Activated naive CD4-positive, alpha-beta T cell treated with anti-CD3 and anti-CD28 coated beads, Interleukin-2, amount 50 U/mL, for 72 hours (primary cell): Measurements from ENCODE around the gene CLIP1. TPM values are rescaled to one million over a fixed set of nuclear protein-coding genes. Genes with fewer than 3 reads are reported as not detected.
"Not testable (repeated sequence)": the region's sequence is repeated elsewhere in the genome, so short reads cannot be mapped to it uniquely, and the experiment has no call there.

Experiments
- ATAC-seq, 2 donors: fragments of 150-1000 bp; cut with Tn5 transposase; 2 replicates each; pipeline ENCODE4 v1.10.0; 2021; ENCODE audit warnings: mild to moderate bottlenecking in 2 of 2, moderate library complexity in 2 of 2
- DNase-seq, 2 donors: peaks; one replicate each; pipeline ENCODE4 v3.0.0; 2021 to 2022; ENCODE audit warnings: low spot score in 2 of 2
- H3K27ac Mint-ChIP-seq, 2 donors: one replicate each; pipeline ENCODE4 v1.8.0; 2022; ENCODE audit warnings: mild to moderate bottlenecking in 2 of 2, mixed read lengths in 2 of 2
- H3K36me3 Mint-ChIP-seq, 2 donors: one replicate each; pipeline ENCODE4 v1.8.0; 2022; ENCODE audit warnings: mixed read lengths in 2 of 2
- H3K9me3 Mint-ChIP-seq, 2 donors: one replicate each; pipeline ENCODE4 v1.8.0; 2022; ENCODE audit warnings: mixed read lengths in 2 of 2
- total RNA-seq, 2 donors: library from RNA; stranded (reverse); gene quantifications; one replicate each; pipeline ENCODE4 v1.2.3, GENCODE V29; 2022

The CLIP1 gene
- total RNA-seq: 10 to 100 TPM; 40.7 to 69.0 TPM

DNA sequence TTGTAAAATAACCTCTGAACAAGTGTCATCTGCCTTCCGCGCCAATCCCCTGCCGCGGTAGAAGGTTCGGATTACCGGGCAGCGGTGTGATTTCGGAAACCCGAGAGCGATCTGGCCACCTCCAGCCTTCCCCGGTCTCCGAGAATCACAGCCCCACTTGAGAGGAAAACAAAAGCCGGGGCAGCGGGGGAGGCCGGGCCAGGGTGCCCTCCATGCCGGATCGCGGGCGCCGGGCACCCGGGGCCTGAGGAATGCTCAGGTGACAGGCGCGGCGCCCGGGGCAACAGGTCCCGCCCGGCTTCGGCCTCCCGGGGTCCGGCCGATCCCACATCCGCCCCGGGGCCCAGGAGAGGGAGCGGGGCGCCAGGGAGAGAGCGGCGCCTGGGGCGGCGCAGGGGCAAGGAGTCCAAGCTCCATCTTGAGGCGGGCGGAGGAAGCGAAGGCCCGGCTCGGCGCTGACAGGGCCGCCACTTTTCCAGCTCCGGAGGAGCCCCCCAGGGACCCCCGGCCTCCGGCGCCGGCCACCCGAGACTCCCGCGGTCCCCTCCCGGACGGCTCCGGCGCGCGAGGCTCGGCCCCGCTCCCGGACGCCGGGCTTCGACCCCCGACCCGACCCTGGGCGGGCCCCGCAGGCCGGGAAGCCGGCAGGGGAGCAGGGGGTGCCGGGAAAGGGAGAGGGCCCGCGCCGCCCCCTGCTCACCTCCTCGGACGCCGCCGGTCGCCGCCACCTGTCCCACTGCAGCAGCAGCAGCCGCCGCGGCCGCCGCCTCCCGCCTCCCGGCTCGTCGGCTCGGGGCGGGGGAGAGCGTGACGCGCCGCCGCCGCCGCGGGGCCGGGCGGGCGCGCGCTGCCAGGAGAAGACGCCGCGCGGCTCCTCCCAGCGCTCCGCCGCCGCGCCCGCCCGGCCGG lies at the start of gene CLIP1:
CLIP1 (minus strand) TSS at position 849 of the 909 bp plus-strand sequence. CDS start 42,217 bp downstream, outside the sequence.
- no peaks in the 10 kb centered on the region for H3K9me3 Mint-ChIP-seq

DNA sequence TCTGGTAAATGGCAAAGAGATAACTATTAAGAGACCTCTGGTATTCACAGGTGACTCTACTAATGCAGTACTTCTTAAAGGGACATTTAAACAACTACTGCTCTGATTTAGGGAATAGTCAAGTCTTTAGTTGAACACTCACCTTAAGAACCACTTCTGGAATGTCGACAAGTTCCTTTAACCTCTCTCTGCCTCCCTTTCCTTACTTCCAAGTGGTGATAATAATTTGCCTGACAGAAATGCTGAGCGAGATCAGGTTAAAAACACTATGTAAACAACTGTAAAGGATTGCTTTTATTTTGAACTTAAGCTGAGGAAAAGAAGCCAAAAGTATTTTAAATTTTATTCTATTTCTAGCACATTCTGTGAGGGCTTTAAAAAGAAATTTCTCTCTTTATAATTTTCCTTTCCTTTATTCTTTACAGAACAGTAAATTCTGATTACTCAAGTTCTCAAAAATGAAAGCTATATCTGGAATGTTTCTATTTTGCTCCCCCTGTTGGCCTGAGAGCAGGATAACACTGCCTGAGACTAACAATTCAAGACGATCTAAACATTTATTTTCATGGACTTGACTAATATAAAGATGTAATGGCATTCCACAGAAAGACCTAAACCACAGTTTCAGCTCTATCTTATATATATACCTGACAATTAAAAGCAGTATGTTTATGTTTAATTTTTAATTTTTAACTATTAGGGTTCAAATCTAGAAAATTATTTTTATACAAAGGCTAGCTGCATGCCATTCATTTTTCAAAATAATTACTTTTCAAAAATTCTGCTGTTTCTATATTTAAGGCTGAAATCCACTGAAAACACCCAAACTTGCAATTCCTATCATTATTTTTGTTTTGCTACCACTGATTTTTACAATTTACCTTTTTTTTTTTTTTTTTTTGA lies 49.1 kb upstream of the CLIP1 start:
- H3K27ac Mint-ChIP-seq: no peak overlapping the region
- no peaks in the 10 kb centered on the region for H3K9me3 Mint-ChIP-seq
- no peak for ATAC-seq

More for the DNA sequence above, at the start of gene CLIP1:
- peak; percentile 78 for ATAC-seq
- peak within 1 kb of the TSS; percentile 91 to 97 for H3K27ac Mint-ChIP-seq
- H3K36me3 Mint-ChIP-seq: peaks cover 6% of the 10 kb centered on the region in 2 donors
- DNase-seq: peak; percentile 64 to 76

DNA sequence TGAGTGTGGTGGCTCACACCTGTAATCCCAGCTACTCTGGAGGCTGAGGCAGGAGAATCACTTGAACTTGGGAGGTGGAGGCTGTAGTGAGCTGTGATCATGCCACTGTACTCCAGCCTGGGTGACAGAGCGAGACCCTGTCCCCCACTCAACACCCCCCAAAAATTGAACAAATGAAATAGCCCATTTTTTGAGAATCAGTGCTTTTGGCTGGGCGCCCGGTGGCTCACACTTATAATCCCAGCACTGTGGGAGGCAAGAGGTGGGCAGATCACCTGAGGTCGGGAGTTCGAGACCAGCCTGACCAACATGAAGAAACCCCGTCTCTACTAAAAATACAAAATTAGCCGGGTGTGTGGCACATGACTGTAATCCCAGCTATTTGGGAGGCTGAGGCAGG lies 48.1 kb upstream of the CLIP1 start:
- not testable (repeated sequence) for H3K9me3 Mint-ChIP-seq, H3K27ac Mint-ChIP-seq, DNase-seq, ATAC-seq
- H3K36me3 Mint-ChIP-seq: peaks cover 10 to 22% of the 10 kb centered on the region in 2 donors

More for the DNA sequence above, 49.1 kb upstream of the CLIP1 start:
- H3K36me3 Mint-ChIP-seq: peaks cover 20 to 32% of the 10 kb centered on the region in 2 donors
- peak in 1 of 2 donors; percentile 25 for DNase-seq

DNA sequence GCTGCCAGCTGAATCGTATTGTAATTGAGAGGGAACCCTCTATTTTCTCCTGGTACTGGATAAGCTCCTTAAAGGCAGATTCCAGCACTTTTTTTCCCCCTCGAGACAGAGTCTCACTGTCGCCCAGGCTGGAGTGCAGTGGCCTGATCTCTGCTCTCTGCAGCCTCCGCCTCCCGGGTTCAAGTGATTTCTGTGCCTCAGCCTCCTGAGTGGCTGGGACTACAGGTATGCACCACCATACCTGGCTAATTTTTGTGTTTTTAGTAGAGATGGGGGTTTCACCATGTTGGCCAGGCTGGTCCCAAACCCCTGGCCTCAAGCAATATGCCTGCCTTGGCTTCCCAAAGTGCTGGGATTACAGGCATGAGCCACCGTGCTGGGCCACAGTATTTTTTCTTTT lies 47.4 kb upstream of the CLIP1 start:
- not testable (repeated sequence) for DNase-seq, H3K9me3 Mint-ChIP-seq, ATAC-seq
- Mint-ChIP-seq H3K27ac (peak overlapping the region in 1 of 2 donors; percentile 55), H3K36me3 (peaks cover 6 to 16% of the 10 kb centered on the region in 2 donors)

DNA sequence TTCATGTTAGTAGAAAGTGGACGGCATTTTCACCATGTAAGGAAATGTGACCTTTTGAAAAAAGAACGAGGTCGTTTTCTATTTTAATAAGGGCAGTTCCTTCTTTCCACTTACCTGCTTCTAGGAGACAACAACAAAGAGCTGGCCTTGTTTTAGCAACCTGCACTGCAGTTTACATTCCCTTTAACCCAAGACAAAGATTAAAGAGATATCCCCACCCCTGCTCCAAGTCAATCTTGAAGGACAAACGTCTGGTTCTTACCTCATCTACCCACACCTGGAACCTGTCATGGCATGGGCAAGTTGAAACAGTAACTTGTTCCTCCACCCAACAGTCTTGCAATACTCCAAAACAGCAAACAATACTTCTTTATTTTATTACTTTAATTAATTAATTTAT lies 45.5 kb upstream of the CLIP1 start:
- peak overlapping the region in 1 of 2 donors; percentile 12 for H3K27ac Mint-ChIP-seq
- H3K36me3 Mint-ChIP-seq: no peaks in the 10 kb centered on the region
- no peak for DNase-seq
- H3K9me3 Mint-ChIP-seq: no peaks in the 10 kb centered on the region
- no peak for ATAC-seq

DNA sequence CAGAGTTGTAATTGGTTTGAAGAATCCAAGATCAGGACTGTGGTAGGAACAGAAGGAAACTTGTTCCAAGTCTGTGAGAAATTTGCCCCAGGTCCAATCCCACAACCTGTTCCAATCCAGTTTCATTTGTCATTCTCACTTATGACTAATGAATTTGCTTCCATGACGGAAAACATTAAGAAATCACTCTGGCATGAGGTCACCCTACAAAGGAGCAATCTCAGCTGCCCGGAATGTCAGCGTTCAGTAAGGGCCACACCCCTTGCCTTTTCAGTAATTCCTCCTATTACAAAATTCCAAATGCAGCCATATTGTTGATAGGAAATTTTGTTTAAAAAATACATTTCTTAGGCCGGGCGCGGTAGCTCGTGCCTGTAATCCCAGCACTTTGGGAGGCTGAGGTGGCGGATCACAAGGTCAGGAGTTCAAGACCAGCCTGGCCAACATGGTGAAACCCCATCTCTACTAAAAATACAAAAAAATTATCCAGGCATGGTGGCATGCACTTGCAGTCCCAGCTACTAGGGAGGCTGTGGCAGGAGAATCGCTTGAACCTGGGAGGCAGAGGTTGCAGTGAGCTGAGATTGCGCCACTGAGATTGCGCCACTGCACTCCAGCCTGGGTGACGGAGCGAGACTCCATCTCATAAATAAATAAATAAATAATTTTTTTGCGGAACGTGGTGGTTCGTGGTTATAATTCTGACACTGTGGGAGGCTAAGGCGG lies 42.0 kb upstream of the CLIP1 start:
- H3K27ac Mint-ChIP-seq, DNase-seq, H3K9me3 Mint-ChIP-seq, H3K36me3 Mint-ChIP-seq, ATAC-seq: not testable (repeated sequence)

DNA sequence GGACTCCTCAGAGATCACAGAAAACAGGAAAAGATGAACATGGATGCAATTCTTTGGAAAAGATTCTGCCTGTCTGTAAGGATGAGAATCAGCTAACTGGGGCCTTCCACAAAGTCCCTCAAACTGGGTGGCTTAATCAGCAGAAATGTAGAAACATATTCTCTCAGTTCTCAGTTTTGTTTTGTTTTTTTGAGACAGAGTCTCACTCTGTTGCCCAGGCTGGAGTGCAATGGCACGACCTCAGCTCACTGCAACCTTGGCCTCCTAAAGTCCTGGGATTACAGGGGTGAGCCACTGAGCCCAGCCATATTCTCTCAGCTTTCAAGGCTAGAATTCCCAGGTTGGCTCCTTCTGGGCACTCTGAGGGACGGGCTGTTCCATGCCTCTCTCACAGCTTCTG lies 38.2 kb upstream of the CLIP1 start:
- no peaks in the 10 kb centered on the region for H3K9me3 Mint-ChIP-seq
- no peak for DNase-seq
- no peak overlapping the region for H3K27ac Mint-ChIP-seq
- H3K36me3 Mint-ChIP-seq: no peaks in the 10 kb centered on the region
- ATAC-seq: no peak

DNA sequence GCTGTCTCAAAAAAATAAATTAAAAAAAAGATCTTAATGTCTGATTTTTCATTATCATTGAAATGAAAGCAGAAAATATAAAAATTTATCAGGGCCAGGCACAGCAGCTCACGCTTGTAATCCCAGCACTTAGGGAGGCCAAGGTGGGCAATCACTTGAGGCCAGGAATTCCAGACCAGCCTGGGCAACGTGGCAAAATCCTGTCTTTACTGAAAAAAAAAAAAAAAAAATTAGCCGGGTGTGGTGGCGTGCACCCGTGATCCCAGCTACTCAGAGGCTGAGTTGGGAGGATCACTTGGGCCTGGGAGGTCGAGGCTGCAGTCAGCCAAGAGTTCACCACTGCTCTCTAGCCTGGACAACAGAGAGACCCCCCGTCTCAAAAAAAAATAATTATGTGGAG lies 37.6 kb upstream of the CLIP1 start:
- H3K36me3 Mint-ChIP-seq: no peaks in the 10 kb centered on the region
- ATAC-seq: no peak
- DNase-seq: no peak
- H3K9me3 Mint-ChIP-seq: no peaks in the 10 kb centered on the region
- no peak overlapping the region for H3K27ac Mint-ChIP-seq

DNA sequence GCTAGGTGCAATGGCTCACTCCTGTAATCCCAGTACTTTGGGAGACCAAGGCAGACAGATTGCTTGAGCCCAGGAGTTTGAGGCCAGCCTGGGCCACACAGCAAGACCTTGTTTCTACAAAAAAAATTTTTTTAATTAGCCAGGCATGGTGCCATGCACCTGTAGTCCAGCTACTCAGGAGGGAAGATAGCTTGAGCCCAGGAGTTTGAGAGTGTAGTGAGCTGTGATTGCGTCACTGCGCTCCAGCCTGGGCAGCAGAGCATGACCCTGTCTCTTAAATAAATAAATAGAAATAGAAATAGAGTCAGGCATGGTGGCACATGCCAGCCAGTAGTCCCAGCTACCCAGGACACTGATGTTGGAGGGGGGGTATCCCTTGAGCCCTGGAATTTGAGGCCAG lies 36.7 kb upstream of the CLIP1 start:
- no peaks in the 10 kb centered on the region for H3K9me3 Mint-ChIP-seq
- no peak overlapping the region for H3K27ac Mint-ChIP-seq
- ATAC-seq (no peak), DNase-seq (peak in 1 of 2 donors; percentile 7)
- no peaks in the 10 kb centered on the region for H3K36me3 Mint-ChIP-seq

DNA sequence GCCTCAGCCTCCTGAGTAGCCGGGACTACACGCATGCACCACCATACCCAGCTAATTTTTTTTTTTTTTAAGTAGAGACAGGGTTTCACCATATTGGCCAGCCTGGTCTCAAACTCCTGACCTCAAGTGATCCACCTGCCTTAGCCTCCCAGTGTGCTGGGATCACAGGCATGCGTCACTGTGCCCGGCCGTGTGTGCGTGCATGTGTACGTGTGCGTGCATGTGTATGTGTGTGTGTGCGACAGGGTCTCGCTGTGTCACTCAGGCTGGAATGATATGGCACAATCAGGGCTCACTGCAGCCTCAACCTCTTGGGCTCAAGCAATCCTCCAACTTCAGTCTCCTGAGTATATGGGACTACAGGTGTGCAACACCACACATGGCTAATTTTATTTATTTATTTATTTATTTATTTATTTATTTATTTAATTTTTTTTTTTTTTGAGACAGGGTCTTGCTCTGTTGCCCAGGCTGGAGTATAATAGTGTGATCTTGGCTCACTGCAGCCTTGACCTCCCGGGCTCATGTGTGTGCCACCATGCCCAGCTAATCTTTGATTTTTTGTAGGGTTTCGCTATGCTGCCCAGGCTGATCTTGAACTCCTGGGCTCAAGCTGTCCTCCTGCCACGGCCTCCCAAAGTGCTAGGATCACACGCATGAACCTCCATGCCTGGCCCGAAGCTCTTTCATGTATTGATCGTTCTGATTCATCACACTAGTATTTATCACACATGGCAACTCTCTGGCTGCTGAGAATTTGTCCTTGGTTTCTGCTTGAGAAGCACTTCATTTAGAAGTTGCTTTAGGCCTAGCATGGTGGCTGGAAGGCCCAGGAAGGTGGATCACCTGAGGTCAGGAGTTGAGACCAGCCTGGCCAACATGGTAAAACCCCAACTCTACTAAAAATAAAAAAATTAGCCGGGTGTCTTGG lies 35.9 kb upstream of the CLIP1 start:
- DNase-seq: peak in 1 of 2 donors; percentile 14
- Mint-ChIP-seq H3K36me3 (no peaks in the 10 kb centered on the region), H3K27ac (no peak overlapping the region), H3K9me3 (peaks cover 0 to 5% of the 10 kb centered on the region in 2 donors)
- ATAC-seq: no peak

DNA sequence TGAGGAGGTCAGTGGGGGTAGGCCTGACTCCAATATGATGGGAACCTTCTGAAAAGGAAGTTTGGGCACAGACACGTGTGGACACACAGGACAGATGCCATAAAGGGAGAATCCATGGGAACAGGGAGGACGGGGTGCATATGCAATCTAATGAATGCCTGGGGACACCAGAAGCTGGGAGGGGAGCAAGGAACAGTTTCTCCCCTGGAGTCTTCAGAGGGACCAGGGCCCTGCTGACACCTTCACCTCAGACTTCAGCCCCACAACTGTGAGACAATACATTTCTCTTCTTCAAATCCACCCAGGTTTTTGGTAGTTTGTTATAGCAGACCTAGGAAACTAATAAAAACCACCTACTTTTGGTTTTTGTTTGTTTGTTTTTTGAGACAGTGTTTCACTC lies 35.2 kb upstream of the CLIP1 start:
- H3K27ac Mint-ChIP-seq: no peak overlapping the region
- ATAC-seq: no peak

DNA sequence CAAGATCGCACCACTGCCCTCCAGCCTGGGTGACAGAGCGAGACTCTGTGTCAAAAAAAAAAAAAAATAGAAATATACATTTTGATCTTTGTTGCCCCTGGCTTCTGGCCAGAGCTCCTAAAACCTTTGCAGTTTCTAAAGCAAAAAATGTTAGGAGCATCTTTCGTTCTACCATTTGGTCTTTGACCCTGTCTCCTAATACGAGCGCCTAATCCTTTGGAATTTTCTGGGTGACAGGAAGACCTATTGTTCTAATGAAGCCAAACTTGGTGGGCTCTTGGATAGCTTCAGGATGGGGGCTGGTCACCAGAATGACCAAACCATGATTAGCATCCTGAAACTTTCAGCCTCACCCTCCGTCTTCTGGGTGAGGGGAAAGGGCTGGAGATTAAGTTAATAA lies 32.3 kb upstream of the CLIP1 start:
- H3K27ac Mint-ChIP-seq: no peak overlapping the region
- H3K9me3 Mint-ChIP-seq: peaks cover 0 to 5% of the 10 kb centered on the region in 2 donors
- H3K36me3 Mint-ChIP-seq: no peaks in the 10 kb centered on the region
- ATAC-seq (no peak), DNase-seq (no peak)

More for the DNA sequence above, 35.2 kb upstream of the CLIP1 start:
- no peak for DNase-seq
- Mint-ChIP-seq H3K9me3 (peaks cover 0 to 5% of the 10 kb centered on the region in 2 donors), H3K36me3 (no peaks in the 10 kb centered on the region)

DNA sequence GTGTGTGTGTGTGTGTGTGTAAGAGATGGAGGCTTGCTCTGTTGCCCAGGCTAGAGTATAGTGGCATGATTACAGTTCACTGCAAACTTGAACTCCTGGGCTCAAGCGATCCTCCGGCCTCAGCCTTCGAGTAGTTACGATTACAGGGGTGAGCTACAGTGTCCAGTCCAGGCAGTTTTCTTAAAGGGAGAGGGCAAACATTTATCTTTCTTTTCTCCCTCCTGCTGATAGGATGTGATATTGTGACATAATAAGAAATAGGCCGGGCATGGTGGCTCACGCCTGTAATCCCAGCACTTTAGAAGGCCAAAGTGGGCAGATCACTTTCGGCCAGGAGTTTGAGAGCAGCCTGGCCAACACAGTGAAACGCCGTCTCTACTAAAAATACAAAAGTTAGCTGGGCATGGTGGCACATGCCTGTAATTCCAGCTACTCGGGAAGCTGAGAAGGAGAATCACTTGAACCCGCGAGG lies 31.8 kb upstream of the CLIP1 start:
- DNase-seq (no peak), ATAC-seq (no peak)
- Mint-ChIP-seq H3K27ac (peak overlapping the region in 1 of 2 donors; percentile 83), H3K9me3 (peaks cover 0 to 5% of the 10 kb centered on the region in 2 donors), H3K36me3 (no peaks in the 10 kb centered on the region)

DNA sequence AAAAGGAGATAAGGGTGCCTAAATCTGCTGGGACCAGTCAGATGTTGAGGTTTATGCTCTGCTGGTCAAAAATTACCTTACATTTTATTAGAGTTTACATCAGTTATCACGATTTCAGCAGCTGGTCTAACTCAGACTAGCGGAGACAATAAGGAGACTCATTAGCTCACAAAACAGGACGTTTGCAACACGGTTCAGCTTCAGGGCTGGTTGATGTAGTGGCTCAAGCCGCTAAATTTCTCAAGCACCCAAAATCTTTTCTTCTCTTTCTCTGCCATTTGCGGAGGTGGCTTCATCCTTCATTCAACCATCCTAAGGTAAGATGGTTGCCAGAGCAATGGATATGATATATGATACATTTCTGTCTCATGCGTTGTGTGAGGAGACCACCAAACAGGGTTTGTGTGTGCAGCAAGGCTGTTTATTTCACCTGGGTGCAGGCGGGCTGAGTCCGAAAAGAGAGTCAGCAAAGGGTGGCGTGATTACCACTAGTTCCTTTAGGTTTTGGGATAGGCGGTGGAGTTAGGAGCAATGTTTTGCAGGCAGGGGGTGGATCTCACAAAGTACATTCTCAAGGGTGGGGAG lies 30.3 kb upstream of the CLIP1 start:
- no peaks in the 10 kb centered on the region for H3K36me3 Mint-ChIP-seq
- ATAC-seq (peak in 1 of 2 donors; percentile 42), DNase-seq (peak in 1 of 2 donors; percentile 15)
- H3K27ac Mint-ChIP-seq: peak overlapping the region; percentile 83 to 96
- peaks cover 0 to 5% of the 10 kb centered on the region in 2 donors for H3K9me3 Mint-ChIP-seq

DNA sequence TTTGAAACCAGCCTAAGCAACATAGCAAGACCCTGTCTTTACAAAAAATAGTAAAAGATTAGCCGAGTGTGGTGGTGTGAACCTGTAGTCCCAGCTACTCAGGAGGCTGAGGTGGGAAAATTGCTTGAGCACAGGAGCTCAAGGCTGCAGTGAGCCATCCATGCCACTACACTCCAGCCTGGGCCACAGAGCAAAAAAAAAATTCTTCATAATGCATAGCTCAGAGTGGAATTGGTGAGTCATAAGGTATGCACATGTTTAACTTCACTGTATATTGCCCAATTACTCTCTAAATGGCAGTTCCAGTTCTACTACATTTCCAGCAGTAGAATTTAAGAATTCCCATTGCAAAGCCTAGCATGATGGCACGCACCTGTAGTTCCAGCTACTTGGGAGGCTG lies 26.8 kb upstream of the CLIP1 start:
- no peaks in the 10 kb centered on the region for H3K36me3 Mint-ChIP-seq
- peaks cover 0 to 5% of the 10 kb centered on the region in 2 donors for H3K9me3 Mint-ChIP-seq
- no peak overlapping the region for H3K27ac Mint-ChIP-seq
- ATAC-seq (peak; percentile 69 to 70), DNase-seq (peak in 1 of 2 donors; percentile 15)
